A549 treated with AZD2906 at 1 μM for 4 hours (cell line): ENCODE data around the gene SMTNL1. TPM values are rescaled to one million over a fixed set of nuclear protein-coding genes. Genes with fewer than 3 reads are reported as not detected.

ENCODE experiments used
- total RNA-seq: library from RNA; stranded (reverse); fragments of 200-300 nt; extraction: Qiagen RNA extraction; gene quantifications from 5 replicates; pipeline ENCODE4 v1.2.3, GENCODE V29; 2022

The SMTNL1 gene, protein sequence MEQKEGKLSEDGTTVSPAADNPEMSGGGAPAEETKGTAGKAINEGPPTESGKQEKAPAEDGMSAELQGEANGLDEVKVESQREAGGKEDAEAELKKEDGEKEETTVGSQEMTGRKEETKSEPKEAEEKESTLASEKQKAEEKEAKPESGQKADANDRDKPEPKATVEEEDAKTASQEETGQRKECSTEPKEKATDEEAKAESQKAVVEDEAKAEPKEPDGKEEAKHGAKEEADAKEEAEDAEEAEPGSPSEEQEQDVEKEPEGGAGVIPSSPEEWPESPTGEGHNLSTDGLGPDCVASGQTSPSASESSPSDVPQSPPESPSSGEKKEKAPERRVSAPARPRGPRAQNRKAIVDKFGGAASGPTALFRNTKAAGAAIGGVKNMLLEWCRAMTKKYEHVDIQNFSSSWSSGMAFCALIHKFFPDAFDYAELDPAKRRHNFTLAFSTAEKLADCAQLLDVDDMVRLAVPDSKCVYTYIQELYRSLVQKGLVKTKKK
- total RNA-seq = not detected in 5 replicates

DNA sequence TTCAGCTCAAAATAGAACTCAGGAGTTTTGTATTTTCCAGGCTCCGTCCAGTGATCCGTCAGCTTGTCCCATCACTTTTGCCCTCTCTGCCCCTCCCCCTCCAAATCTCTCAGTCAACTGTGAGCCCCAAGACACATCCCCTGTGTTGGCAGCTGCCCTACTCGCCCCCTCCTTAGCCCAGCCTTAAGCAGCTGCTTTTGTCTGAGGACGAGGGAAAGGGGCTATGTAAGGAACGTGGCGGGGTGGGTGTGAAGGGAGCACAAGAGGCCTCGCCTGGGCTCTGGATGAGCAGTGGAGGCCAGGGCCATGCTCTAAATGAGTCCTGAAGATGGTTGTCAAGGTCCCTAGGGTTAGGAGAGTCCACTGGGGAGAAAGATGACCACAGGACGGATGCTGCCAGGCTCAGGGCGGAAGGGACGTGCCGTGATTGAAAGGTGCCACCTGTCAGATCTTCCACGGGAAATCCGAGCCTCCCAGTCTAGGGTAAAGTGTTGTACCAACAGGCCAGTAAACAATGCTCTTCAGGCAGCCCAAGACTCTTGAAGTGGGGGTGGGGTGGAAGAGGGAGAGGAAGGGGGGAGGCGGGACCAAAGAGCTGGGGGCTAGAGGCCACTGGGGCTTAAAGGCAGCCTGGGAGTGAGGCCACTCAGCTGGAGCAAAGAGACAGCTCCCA is at the start of gene SMTNL1:
Gene SMTNL1, plus strand, starts transcription at position 649 of the 673 bp plus-strand sequence. CDS start 5,048 bp downstream, outside the sequence.

DNA sequence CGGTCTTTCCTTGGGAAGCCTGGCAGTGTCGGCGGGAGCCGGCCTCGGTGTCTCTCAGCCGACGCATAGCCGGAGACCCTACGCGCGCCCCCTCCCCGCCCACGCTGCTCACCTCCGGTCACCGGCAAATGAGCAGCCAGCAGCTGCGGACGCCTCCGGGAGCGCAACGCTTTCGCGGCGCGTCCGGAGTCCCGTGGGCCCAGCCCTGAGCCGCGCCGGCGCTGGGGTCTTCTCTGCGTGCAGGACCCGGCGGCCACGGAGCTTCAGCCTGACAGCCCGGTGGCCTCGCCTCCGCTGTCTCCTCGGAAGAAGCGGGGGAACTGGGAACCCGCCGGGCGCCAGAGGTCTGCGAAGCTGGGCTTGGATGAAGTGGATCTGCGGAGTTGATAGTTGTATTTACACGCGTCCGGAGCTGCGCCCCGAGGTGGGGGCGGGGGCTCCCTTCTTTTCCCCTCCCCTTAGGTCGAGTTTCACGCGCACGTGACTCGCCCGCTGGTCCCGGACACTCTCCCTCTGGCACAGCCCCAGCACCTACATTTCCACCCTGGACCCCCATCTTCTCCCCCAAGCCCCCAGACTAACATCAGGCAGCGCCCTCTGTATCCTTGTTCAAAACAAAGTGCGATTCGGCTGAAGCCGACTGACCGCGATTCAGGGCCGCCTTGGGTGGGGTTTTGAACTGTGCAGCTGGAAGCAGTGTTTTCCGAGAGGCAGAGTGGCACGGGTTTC is 21.9 kb upstream of the SMTNL1 start, which contains the start of gene SLC43A1:
Gene SLC43A1, minus strand, starts transcription at position 371 of the 729 bp plus-strand sequence. CDS start 1,591 bp downstream, outside the sequence.

DNA sequence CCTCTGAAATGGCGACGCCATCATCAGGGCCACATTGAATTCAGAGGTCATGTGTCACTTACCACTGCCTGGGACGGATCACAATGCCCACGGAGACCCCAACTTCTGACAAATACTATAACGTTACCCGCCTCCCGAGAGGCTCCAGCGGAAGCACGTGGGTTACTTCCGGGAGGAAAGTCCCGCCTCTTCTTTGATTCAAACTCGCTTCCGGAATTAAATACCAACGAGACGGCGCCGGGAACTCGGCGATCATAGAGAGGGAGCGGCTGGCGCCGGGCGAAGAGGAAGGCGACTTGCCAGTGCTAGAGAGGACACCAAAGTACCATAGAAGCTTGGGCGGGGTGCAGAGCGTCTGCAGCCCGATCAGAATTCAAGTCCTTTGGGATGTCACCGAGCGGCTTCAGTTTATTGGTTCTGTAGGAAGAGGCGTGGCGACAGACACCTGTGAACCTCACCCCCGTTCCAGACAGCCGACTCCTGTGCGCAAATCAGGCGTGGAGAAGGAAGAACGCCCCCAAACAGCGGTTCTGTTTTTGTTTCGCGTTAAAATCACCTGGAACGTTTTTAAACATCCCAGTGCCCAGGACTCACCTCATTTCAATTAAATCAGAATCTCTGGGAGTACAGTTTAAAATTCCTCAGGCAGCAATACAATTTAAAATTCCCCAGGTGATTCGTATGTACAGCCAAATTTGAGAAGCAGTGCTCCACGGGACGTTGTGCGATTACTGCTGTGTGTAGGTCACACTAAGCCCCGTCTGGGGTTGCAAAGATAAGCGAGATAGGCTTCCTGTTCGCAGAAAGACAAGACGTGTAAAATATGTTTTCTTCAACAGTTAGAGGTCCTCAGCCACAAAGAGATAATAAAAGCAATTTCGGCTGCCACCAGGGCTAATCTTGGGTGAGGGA is 6.5 kb upstream of the SMTNL1 start, which contains the start of gene TIMM10:
Gene TIMM10, minus strand, starts transcription at position 159 of the 912 bp plus-strand sequence. CDS start 565 bp downstream, outside the sequence.

DNA sequence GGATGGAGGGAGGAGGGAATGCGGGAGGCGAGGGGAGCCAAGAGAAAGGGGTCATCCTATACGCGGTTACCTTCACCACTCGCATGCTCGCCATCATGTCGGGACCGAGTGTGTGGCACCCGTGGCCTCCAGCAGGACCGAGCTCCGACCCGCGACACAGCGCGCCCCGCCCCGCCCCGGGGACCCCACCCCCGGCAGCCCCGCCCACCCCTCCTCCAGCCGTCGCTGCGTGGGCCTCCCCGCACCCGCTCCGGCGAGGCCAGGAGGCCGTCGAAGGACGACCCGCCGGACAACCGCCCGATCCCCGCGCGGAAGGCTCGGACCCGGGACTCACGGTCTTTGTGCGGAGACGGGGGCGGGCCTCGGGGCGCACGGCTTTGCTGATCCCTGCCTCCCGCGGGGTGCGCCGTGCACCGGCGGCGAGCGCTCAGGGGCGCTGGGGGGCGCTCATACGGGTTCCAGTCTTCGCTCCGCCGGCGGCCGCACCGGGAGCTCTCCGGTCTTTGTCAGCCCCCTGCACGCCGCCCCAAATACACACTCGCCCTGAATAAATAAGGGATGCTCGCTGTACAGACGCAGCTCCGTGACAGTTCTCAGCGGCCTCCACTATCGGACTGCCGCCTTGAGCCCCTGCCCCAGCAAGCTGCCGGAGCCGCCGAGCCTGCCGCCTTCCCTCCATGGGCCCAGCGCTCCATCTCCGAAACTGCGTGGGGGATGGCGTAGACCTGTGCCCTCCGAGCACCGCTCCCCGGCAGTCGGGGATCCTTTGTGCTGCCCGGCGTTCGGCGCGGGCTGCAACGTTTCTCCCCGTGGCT is 30.3 kb downstream of the SMTNL1 start, which contains the start of gene UBE2L6:
Gene UBE2L6, minus strand, starts transcription at position 158 of the 815 bp plus-strand sequence. Its CDS starts 61 bp downstream, at position 97.

DNA sequence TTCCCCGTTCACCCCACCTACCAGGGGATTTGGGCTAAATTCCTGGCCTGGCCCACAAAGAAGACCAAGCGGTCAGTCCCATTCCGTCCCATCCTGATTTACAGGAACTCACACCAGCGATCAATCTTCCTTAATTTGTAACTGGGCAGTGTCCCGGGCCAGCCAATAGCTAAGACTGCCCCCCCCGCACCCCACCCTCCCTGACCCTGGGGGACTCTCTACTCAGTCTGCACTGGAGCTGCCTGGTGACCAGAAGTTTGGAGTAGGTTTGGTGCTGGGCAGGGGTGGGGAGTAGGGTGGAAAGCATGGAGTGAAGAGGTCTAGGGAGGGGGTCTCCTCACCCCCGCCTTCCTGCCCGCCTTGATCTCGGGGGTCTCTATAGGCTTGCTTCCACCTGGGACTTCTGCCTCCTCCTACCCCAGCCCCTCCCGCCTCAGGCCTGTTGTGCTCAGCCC is 60.1 kb downstream of the SMTNL1 start, which contains the start of gene SERPING1:
Gene SERPING1, plus strand, starts transcription at position 225 of the 455 bp plus-strand sequence. CDS start 586 bp downstream, outside the sequence.

Other genes starting within 250 kb of the SMTNL1 start
- 71.3 to 92.2 TPM (median 88.9 TPM) in 5 replicates for gene TNKS1BP1, start 212.6 kb upstream of the SMTNL1 start, total RNA-seq
- 201 to 250 TPM (median 217 TPM) in 5 replicates for gene SSRP1, start 201.7 kb upstream of the SMTNL1 start, total RNA-seq
- gene P2RX3, start 199.2 kb upstream of the SMTNL1 start, total RNA-seq = 0.09 to 0.37 TPM (median 0.14 TPM) in 4 of 5 replicates, not detected in the other
- gene PRG3, start 156.4 kb upstream of the SMTNL1 start, total RNA-seq = not detected in 5 replicates
- not detected in 5 replicates for gene PRG2, start 146.9 kb upstream of the SMTNL1 start, total RNA-seq
- gene SLC43A3, start 110.5 kb upstream of the SMTNL1 start, total RNA-seq = 0.27 to 1.0 TPM (median 0.33 TPM) in 5 replicates
- 44.0 to 92.2 TPM (median 83.4 TPM) in 5 replicates for gene RTN4RL2, start 77.1 kb upstream of the SMTNL1 start, total RNA-seq
- gene SLC43A1, start 21.9 kb upstream of the SMTNL1 start, total RNA-seq = 2.2 to 3.0 TPM (median 2.5 TPM) in 5 replicates
- gene TIMM10, start 6.8 kb upstream of the SMTNL1 start, total RNA-seq = 148 to 174 TPM (median 157 TPM) in 5 replicates
- gene UBE2L6, start 30.1 kb downstream of the SMTNL1 start, total RNA-seq = 36.8 to 45.5 TPM (median 44.8 TPM) in 5 replicates
- 0.74 to 1.3 TPM (median 0.90 TPM) in 5 replicates for gene SERPING1, start 60.1 kb downstream of the SMTNL1 start, total RNA-seq
- gene YPEL4, start 112.3 kb downstream of the SMTNL1 start, total RNA-seq = 0.14 to 0.36 TPM (median 0.25 TPM) in 4 of 5 replicates, not detected in the other
- 26.8 to 28.5 TPM (median 28.2 TPM) in 5 replicates for gene CLP1, start 120.2 kb downstream of the SMTNL1 start, total RNA-seq
- gene ZDHHC5, start 130.5 kb downstream of the SMTNL1 start, total RNA-seq = 67.5 to 75.4 TPM (median 68.8 TPM) in 5 replicates
- 27.0 to 31.9 TPM (median 29.5 TPM) in 5 replicates for gene MED19, start 174.6 kb downstream of the SMTNL1 start, total RNA-seq
- gene TMX2, start 175.0 kb downstream of the SMTNL1 start, total RNA-seq = 141 to 159 TPM (median 149 TPM) in 5 replicates
- 104 to 154 TPM (median 146 TPM) in 5 replicates for gene SELENOH, start 203.9 kb downstream of the SMTNL1 start, total RNA-seq
- gene BTBD18, start 214.2 kb downstream of the SMTNL1 start, total RNA-seq = not detected in 5 replicates
- gene CTNND1, start 224.2 kb downstream of the SMTNL1 start, total RNA-seq = 52.2 to 63.4 TPM (median 60.7 TPM) in 5 replicates